NCI-H2171 (cell line): Measurements from ENCODE around the gene MBOAT1.
"Not testable (repeated sequence)": the region's sequence is repeated elsewhere in the genome, so short reads cannot be mapped to it uniquely, and the experiment has no call there.

Experiments
- DNase-seq: peaks from one replicate; lab custom pipeline; 2025; lab: John Stamatoyannopoulos, UW

Gene MBOAT1

DNA sequence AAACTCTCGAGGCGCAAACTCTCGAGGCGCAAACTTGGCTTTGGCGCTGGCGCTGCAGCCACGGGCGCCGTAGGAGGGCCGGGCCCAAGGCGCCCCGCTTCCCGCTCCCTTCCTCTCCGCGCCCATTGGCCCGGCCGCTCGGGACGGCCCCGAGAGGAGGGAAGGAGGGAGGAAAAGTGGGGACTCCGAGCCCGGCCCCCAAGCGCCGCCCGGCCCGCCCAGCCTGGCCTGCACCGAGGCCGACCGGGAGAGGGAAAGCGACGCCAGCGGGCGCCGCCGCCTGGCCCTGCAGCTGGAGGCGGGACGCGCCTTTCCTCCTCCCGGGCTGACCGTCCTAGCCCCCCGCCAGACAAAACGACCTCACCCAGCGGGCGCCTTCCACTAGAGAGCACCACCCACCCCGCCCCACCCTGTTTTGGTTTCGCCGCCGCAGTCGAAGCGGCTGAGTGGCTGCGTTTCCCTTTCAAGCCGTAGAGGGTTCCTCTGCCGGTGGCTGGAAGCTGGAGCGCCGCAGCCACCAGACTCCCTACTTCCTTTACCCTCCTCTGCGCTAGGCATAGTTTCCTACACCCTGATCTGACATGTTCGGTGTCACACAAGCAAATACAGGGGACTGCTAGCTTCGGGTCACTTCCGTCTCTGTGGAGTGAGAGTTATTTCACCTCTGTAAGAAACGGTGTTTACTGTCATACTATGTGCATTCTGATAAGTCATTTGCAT lies at the start of gene MBOAT1:
Gene MBOAT1, minus strand, starts transcription at position 78 of the 720 bp plus-strand sequence. CDS start 235 bp downstream, outside the sequence.
- peak; percentile 82 for DNase-seq

DNA sequence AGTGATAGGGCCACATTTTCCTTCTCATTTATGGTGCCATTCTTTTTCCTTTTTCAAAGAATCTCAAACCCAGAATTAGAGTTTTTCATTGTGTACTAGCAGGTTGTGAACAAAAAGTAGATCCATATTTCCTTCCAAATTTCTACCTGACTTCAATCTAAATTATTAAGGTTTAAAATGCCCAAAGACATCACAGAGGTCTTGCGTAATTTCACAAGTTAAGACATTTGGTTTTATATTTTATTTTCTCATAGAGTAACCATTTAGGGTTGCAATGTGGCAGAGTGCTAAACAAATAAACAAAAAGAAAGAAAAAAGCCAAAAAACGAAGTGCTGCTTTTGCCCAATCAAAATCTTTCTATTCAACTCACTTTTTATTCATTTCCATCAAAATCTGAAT lies 49.4 kb upstream of the MBOAT1 start:
- no peak for DNase-seq

GRCh38 chr6:20260360-20260759 lies 48.1 kb upstream of the MBOAT1 start:
- DNase-seq, result no peak

DNA sequence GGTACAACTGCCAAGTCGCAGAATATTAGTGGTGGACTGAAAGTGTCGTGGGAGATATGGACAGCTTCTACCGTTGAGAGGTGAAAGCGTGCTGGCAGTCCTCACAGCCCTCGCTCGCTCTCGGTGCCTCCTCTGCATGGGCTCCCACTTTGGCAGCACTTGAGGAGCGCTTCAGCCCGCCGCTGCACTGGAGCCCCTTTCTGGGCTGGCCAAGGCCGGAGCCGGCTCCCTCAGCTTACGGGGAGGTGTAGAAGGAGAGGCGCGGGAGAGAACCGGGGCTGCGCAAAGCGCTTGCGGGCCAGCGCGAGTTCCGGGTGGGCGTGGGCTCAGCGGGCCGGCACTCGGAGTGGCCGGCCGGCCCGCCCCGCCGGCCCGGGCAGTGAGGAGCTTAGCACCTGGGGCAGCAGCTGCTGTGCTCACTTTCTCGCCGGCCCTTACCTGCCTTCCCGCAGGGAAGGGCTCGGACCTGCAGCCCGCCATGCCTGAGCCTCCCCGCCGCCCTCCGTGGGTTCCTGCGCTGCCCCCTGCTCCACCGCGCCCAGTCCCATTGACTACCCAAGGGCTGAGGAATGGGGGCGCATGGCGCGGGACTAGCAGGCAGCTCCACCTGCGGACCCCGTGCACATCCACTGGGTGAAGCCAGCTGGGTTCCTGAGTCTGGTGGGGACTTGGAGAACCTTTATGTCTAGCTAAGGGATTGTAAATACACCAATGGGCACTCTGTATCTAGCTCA lies 47.2 kb upstream of the MBOAT1 start:
- DNase-seq, result no peak

- DNase-seq, result no peak
Measured at GRCh38 chr6:20255428-20255827, 43.2 kb upstream of the MBOAT1 start.

DNA sequence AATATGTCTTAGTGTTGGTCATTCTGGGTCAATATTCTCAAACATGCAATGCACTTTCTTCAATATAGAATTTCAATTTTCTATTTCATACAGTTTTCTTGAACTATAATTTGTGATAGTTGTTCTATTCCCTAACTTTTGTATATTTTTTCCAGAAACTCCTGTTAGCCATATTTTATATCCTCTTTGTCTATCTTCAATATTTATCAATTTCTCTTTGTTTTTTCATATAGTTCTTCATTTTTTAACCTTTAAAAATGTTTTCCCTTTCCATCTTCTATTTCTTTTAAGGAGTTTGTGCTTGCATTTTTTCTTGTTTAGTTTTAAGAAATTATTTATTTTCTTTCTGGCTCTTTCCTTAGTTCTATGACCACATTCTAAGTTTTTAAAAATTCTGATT lies 42.0 kb upstream of the MBOAT1 start:
- no peak for DNase-seq

DNA sequence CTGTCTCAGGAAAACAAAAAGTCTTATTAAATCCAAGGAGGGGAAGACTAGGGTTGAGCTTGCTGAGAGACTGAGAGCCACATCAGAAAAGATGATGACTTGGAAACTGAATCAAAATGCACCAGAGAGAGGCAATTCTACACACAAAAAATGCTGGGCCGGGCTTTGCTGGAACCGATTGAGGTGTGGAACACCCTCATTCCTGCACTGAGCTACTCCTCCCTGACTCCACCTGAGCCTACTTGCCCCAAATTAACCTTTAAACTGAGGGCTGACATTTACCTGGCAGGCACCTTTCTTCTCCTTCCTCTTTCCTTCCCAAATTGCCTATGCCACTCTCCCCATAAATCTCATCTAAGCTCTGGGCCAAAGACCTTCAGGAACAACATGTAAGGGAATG lies 40.8 kb upstream of the MBOAT1 start:
- no peak for DNase-seq

- peak; percentile 28 for DNase-seq
Measured at GRCh38 chr6:20252311-20252710, 40.0 kb upstream of the MBOAT1 start.

GRCh38 chr6:20251525-20251924 lies 39.3 kb upstream of the MBOAT1 start:
- no peak for DNase-seq

GRCh38 chr6:20246125-20246524 lies 33.9 kb upstream of the MBOAT1 start:
- no peak for DNase-seq

DNA sequence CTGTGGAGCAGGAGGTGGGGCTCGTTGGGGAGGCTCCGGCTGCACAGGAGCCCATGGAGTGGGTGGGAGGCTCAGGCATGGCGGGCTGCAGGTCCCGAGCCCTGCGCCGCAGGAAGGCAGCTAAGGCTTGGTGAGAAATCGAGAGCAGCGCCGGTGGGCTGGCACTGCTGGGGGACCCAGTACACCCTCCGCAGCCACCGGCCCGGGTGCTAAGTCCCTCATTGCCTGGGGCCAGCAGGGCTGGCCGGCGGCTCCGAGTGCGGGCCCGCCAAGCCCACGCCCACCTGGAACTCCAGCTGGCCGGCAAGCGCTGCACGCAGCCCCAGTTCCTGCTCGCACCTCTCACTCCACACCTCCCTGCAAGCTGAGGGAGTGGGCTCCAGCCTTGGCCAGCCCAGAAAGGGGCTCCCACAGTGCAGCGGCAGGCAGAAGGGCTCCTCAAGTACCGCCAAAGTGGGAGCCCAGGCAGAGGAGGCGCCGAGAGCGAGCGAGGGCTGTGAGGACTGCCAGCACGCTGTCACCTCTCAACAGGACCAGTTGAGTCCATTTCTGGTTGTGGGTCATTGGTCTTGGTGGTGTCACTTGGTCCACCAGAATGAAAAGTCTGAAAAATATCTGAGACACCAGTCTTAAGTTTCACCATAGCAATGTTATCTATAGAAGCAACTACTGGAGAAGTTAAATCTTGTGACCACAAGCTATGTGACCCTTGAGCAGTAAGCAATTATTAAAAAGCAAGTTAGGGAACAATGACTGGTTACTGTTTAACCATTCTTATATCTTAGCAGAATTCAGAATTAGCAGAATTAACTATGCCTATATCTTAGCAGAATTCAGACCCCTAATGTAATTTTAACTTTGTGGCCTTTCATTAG lies 32.8 kb upstream of the MBOAT1 start:
- not testable (repeated sequence) for DNase-seq

- no peak for DNase-seq
Measured at GRCh38 chr6:20243288-20243687, 31.0 kb upstream of the MBOAT1 start.

GRCh38 chr6:20242397-20242796 lies 30.1 kb upstream of the MBOAT1 start:
- no peak for DNase-seq

DNA sequence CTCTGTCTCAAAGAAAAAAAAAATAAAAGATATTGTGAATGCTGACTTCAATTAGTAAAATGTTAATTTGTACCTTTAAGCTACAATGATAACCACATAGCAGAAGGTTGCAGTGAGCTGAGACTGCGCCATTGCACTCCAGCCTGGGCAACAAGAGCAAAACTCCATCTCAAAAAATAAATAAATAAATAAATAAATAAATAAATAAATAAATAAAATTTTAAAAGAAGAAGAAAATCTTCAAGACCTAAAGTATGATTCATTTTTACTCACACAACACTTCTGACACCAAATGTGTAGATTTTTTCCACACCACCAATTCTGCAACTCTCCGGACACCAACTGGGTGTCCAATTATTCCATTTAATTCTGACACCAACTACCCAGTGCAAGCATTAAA lies 28.8 kb upstream of the MBOAT1 start:
- no peak for DNase-seq

- DNase-seq, result no peak
Measured at GRCh38 chr6:20238688-20239587, 26.7 kb upstream of the MBOAT1 start.

DNA sequence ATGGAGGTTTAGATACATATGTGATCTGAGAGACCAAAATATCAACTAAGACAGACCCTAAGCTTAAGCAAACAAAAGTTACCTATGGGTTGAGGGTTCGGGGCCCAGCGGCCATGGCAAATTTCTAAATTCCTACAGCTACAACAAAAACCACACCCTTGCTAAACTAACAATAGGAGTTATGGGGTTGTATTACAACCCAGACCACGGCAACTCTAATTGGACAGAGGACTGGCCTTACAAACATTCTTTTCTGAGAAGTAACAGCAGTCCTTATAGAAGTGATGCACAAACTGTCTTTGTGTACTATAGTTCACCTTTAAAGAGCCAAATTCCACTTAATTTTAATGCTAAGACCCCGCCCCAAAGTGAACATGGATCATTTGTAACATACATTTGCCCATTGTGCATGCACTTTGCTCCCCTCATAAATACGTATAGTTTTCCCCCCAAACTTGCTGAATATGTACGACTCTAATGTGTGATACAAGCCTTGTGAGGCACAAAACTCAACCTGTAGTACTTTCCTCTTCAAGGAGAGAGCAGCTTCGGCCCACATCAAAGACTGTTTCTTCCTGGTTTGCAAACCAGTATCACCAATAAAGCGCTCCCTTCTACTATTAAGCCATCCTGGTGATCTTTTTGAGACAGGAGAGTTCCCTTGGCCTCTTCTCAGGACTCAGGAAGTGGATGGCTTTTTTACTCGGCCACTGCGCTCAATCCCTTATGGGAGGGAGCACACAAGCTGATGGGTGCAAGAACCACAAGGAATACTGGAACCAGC lies 25.6 kb upstream of the MBOAT1 start:
- DNase-seq, result no peak

- DNase-seq, result no peak
Measured at GRCh38 chr6:20236909-20237600, 24.8 kb upstream of the MBOAT1 start.

- DNase-seq, result no peak
Measured at GRCh38 chr6:20236344-20236743, 24.1 kb upstream of the MBOAT1 start.

- DNase-seq, result no peak
Measured at GRCh38 chr6:20235041-20235440, 22.8 kb upstream of the MBOAT1 start.

- DNase-seq, result no peak
Measured at GRCh38 chr6:20234136-20234535, 21.9 kb upstream of the MBOAT1 start.
